ENCODE data around the gene CYP19A1. TPM values are rescaled to one million over a fixed set of nuclear protein-coding genes. Genes with fewer than 3 reads are reported as not detected.

The CYP19A1 gene
- total RNA-seq, 1 donor from 2014 or later, result not detected

- Mint-ChIP-seq H3K4me3 (ENCODE audit: unreplicated experiment) (no peak overlapping the region), H3K27me3 (ENCODE audit: unreplicated experiment) (peaks cover 2% of the 10 kb centered on the region), H3K27ac (ENCODE audit: unreplicated experiment) (no peak overlapping the region), H3K36me3 (ENCODE audit: unreplicated experiment) (no peaks in the 10 kb centered on the region), H3K4me1 (ENCODE audit: low read depth, unreplicated experiment) (peaks cover 2% of the 10 kb centered on the region), H3K9me3 (ENCODE audit: unreplicated experiment) (peaks cover 3% of the 10 kb centered on the region)
- TF ChIP-seq CTCF (IDR thresholded peaks at IDR 0.05; ENCODE audit: partially characterized antibody, unreplicated experiment), result no peak
- DNase-seq, result no peak
Measured at GRCh38 chr15:51184627-51185026, 153.8 kb downstream of the CYP19A1 start.

GRCh38 chr15:51183076-51183475 is 155.3 kb downstream of the CYP19A1 start:
- peaks cover 2% of the 10 kb centered on the region for H3K9me3 Mint-ChIP-seq (ENCODE audit: unreplicated experiment)
- H3K27me3 Mint-ChIP-seq (ENCODE audit: unreplicated experiment), result peaks cover 2% of the 10 kb centered on the region
- no peak overlapping the region for H3K4me3 Mint-ChIP-seq (ENCODE audit: unreplicated experiment)
- no peak for TF ChIP-seq CTCF (IDR thresholded peaks at IDR 0.05; ENCODE audit: partially characterized antibody, unreplicated experiment)
- peaks cover 2% of the 10 kb centered on the region for H3K4me1 Mint-ChIP-seq (ENCODE audit: low read depth, unreplicated experiment)
- DNase-seq, result no peak
- no peak overlapping the region for H3K27ac Mint-ChIP-seq (ENCODE audit: unreplicated experiment)
- H3K36me3 Mint-ChIP-seq (ENCODE audit: unreplicated experiment), result no peaks in the 10 kb centered on the region

GRCh38 chr15:51181905-51182304 is 156.5 kb downstream of the CYP19A1 start:
- no peaks in the 10 kb centered on the region for H3K36me3 Mint-ChIP-seq (ENCODE audit: unreplicated experiment)
- DNase-seq, result no peak
- H3K4me3 Mint-ChIP-seq (ENCODE audit: unreplicated experiment), result no peak overlapping the region
- peaks cover 1% of the 10 kb centered on the region for H3K4me1 Mint-ChIP-seq (ENCODE audit: low read depth, unreplicated experiment)
- H3K9me3 Mint-ChIP-seq (ENCODE audit: unreplicated experiment), result peaks cover 2% of the 10 kb centered on the region
- H3K27me3 Mint-ChIP-seq (ENCODE audit: unreplicated experiment), result peaks cover 2% of the 10 kb centered on the region
- H3K27ac Mint-ChIP-seq (ENCODE audit: unreplicated experiment), result no peak overlapping the region
- TF ChIP-seq CTCF (IDR thresholded peaks at IDR 0.05; ENCODE audit: partially characterized antibody, unreplicated experiment), result no peak

GRCh38 chr15:51181221-51181620 is 157.2 kb downstream of the CYP19A1 start:
- Mint-ChIP-seq H3K36me3 (ENCODE audit: unreplicated experiment) (no peaks in the 10 kb centered on the region), H3K4me1 (ENCODE audit: low read depth, unreplicated experiment) (no peaks in the 10 kb centered on the region), H3K27ac (ENCODE audit: unreplicated experiment) (no peak overlapping the region), H3K27me3 (ENCODE audit: unreplicated experiment) (peaks cover 2% of the 10 kb centered on the region), H3K9me3 (ENCODE audit: unreplicated experiment) (peaks cover 2% of the 10 kb centered on the region), H3K4me3 (ENCODE audit: unreplicated experiment) (no peak overlapping the region)
- no peak for TF ChIP-seq CTCF (IDR thresholded peaks at IDR 0.05; ENCODE audit: partially characterized antibody, unreplicated experiment)
- DNase-seq, result no peak

GRCh38 chr15:51180534-51180933 is 157.9 kb downstream of the CYP19A1 start:
- peaks cover 2% of the 10 kb centered on the region for H3K27me3 Mint-ChIP-seq (ENCODE audit: unreplicated experiment)
- no peaks in the 10 kb centered on the region for H3K36me3 Mint-ChIP-seq (ENCODE audit: unreplicated experiment)
- no peak overlapping the region for H3K4me3 Mint-ChIP-seq (ENCODE audit: unreplicated experiment)
- H3K27ac Mint-ChIP-seq (ENCODE audit: unreplicated experiment), result no peak overlapping the region
- H3K9me3 Mint-ChIP-seq (ENCODE audit: unreplicated experiment), result no peaks in the 10 kb centered on the region
- TF ChIP-seq CTCF (IDR thresholded peaks at IDR 0.05; ENCODE audit: partially characterized antibody, unreplicated experiment), result no peak
- DNase-seq, result no peak
- H3K4me1 Mint-ChIP-seq (ENCODE audit: low read depth, unreplicated experiment), result no peaks in the 10 kb centered on the region
